Endothelial cell of umbilical vein (primary cell): ENCODE results near the gene CCDC197. TPM values are rescaled to one million over a fixed set of nuclear protein-coding genes. Genes with fewer than 3 reads are reported as not detected.

Experiments used
- BruUV-seq: library from RNA; stranded (reverse); fragments of 400-500 nt; replicated peaks from 2 replicates; lab custom pipeline; 2021; lab: Mats Ljungman, UMichigan
- CTCF ChIA-PET: fragments of 300-600, 350-600 bp; sonication (Branson Sonifier 250); formaldehyde crosslinking; loops from one replicate; lab custom pipeline; 2021; ENCODE audit warnings: antibody characterized with exemption, inconsistent platforms; lab: Charles Lee
- POLR2A ChIA-PET: fragments of 300-600, 350-600 bp; sonication (Branson Sonifier 250); formaldehyde crosslinking; loops from one replicate; lab custom pipeline; 2021; ENCODE audit warnings: antibody characterized with exemption, inconsistent platforms; lab: Charles Lee
- DNase-seq: peaks from one replicate; pipeline ENCODE4 v3.0.0-alpha.2; 2011; ENCODE audit warnings: low read depth, low spot score
- FAIRE-seq: peaks from 2 replicates; lab custom pipeline; 2011; peaks lifted over from hg19 to GRCh38; lab: Jason Lieb, UNC
- H2AFZ ChIP-seq: 2 replicates; pipeline ENCODE4 v1.6.0; 2012; ENCODE audit warnings: low read depth, low read length, control low read depth, inconsistent platforms
- H3K27ac ChIP-seq: 2 replicates; pipeline ENCODE4 v1.5.1; 2011; ENCODE audit warnings: low read depth, mild to moderate bottlenecking, control low read depth, low read length, moderate library complexity; ENCODE audit not compliant: insufficient read depth
- H3K27me3 ChIP-seq, 2 experiments: 2 replicates each; pipeline versions ENCODE4 v1.6.0 to v1.6.1; 2011; ENCODE audit warnings: low read length in 2 of 2, mixed read lengths in 1 of 2; ENCODE audit not compliant: control insufficient read depth in 2 of 2, insufficient read depth in 2 of 2
- H3K36me3 ChIP-seq, 2 experiments: 2 replicates in 1 of 2; 3 replicates in 1 of 2; pipeline ENCODE4 v1.5.1; 2011; ENCODE audit warnings: low read length in 2 of 2, mild to moderate bottlenecking in 1 of 2, moderate library complexity in 1 of 2; ENCODE audit not compliant: control insufficient read depth in 2 of 2, insufficient read depth in 2 of 2; ENCODE audit errors: extremely low read depth in 1 of 2
- H3K4me1 ChIP-seq: 3 replicates; pipeline ENCODE4 v1.5.1; 2011; ENCODE audit warnings: mild to moderate bottlenecking, low read length; ENCODE audit not compliant: control insufficient read depth, insufficient read depth; ENCODE audit errors: extremely low read depth
- H3K4me2 ChIP-seq: 2 replicates; pipeline ENCODE4 v1.6.1; 2011; ENCODE audit warnings: low read length, control low read depth, mixed read lengths; ENCODE audit not compliant: insufficient read depth
- H3K4me3 ChIP-seq, 3 experiments: fragments of 200-600 bp in 1 of 3; sonication (generic), shearing (Covaris generic) in 1 of 3; replicated peaks in 1 of 3; 2 replicates each; pipeline ENCODE4 v1.5.1; 2011 to 2016; ENCODE audit warnings: control low read depth in 3 of 3, low read length in 3 of 3, mild to moderate bottlenecking in 2 of 3, inconsistent platforms in 1 of 3, low read depth in 1 of 3, moderate library complexity in 1 of 3; ENCODE audit not compliant: insufficient read depth in 1 of 3
- H3K79me2 ChIP-seq: 2 replicates; pipeline ENCODE4 v1.6.0; 2012; ENCODE audit warnings: low read length, inconsistent platforms; ENCODE audit not compliant: control insufficient read depth, insufficient read depth
- H3K9ac ChIP-seq: replicated peaks from 2 replicates; pipeline ENCODE3; 2011; ENCODE audit warnings: low read length, control low read depth; ENCODE audit not compliant: insufficient read depth; ENCODE audit errors: extremely low read depth
- H3K9me1 ChIP-seq: replicated peaks from 3 replicates; pipeline ENCODE4 v1.6.0; 2011; ENCODE audit warnings: mild to moderate bottlenecking, low read length; ENCODE audit not compliant: control insufficient read depth, insufficient read depth; ENCODE audit errors: extremely low read depth
- H3K9me3 ChIP-seq: replicated peaks from 2 replicates; pipeline ENCODE4 v1.5.1; 2012; ENCODE audit warnings: low read length, inconsistent platforms; ENCODE audit not compliant: control insufficient read depth, insufficient read depth
- H4K20me1 ChIP-seq: replicated peaks from 2 replicates; pipeline ENCODE3; 2011; ENCODE audit warnings: mild to moderate bottlenecking, low read length; ENCODE audit not compliant: control insufficient read depth, insufficient read depth; ENCODE audit errors: extremely low read depth
- CTCF ChIP-seq, 2 donors: IDR thresholded peaks; 1 replicate in 1 of 2; 2 replicates in 1 of 2; pipeline ENCODE4 v1.5.1; 2011; ENCODE audit warnings: low read length in 2 of 2, mild to moderate bottlenecking in 2 of 2, moderate library complexity in 2 of 2, control low read depth in 1 of 2, inconsistent platforms in 1 of 2, low read depth in 1 of 2; ENCODE audit not compliant: insufficient read depth in 1 of 2; ENCODE audit errors: extremely low read depth in 1 of 2
- EZH2 ChIP-seq: IDR thresholded peaks from 2 replicates; pipeline ENCODE4 v1.6.1; 2012; ENCODE audit warnings: borderline replicate concordance, low read depth, mild to moderate bottlenecking, moderate library complexity, low read length, inconsistent platforms; ENCODE audit not compliant: severe bottlenecking
- FOS ChIP-seq: IDR thresholded peaks from 2 replicates; pipeline ENCODE4 v1.6.1; 2011; ENCODE audit warnings: mild to moderate bottlenecking, low read length, moderate library complexity, borderline replicate concordance; ENCODE audit not compliant: insufficient read depth
- GATA2 ChIP-seq: IDR thresholded peaks from 2 replicates; pipeline ENCODE4 v1.7.0; 2011; ENCODE audit warnings: low read depth, mild to moderate bottlenecking, moderate library complexity, mixed read lengths, low read length; ENCODE audit not compliant: insufficient read length, insufficient read depth
- MAX ChIP-seq: IDR thresholded peaks from 2 replicates; pipeline ENCODE4 v1.6.1; 2011; ENCODE audit not compliant: insufficient read depth, insufficient read length
- MYC ChIP-seq: IDR thresholded peaks from one replicate; pipeline ENCODE4 v1.6.1; 2011; ENCODE audit warnings: mild to moderate bottlenecking, low read depth, low read length
- POLR2A ChIP-seq: IDR thresholded peaks from 2 replicates; pipeline ENCODE4 v1.6.1; 2012; ENCODE audit warnings: low read depth, mild to moderate bottlenecking, control low read depth, low read length
- POLR2AphosphoS5 ChIP-seq: IDR thresholded peaks from 2 replicates; pipeline ENCODE4 v1.6.1; 2012; ENCODE audit warnings: low read depth, mild to moderate bottlenecking, control low read depth, low read length, moderate library complexity; ENCODE audit not compliant: insufficient read depth
- dilution Hi-C: fragments of 300-500 bp; cut with MboI; formaldehyde crosslinking; loops from one replicate; pipeline ENCODE4 v1.15.0; 2019; ENCODE audit warnings: low sequenced_read_pairs; ENCODE audit not compliant: extremely low pct_ligation_motif_present
- intact Hi-C: fragments of 100-400 bp; cut with micrococcal nuclease; formaldehyde crosslinking; loops from one replicate; pipeline ENCODE4 v1.10.0; 2022
- polyA plus RNA-seq, 4 experiments: library from polyadenylated mRNA; depleted of rRNA in 3 of 4; stranded (reverse) in 3 of 4; unstranded in 1 of 4; fragments of >200 nt; gene quantifications; 2 replicates each; pipeline versions ENCODE4 v1.2.1 to v1.2.3, GENCODE V29; 2011 to 2012; ENCODE audit warnings: missing spikeins in 1 of 4
- total RNA-seq: library from RNA; stranded (reverse); gene quantifications from 2 replicates; pipeline ENCODE4 v1.2.3, GENCODE V29; 2021

The CCDC197 gene
- total and polyA plus RNA-seq, 2 donors (not counting 3 experiments of a cell fraction or from before 2014, with no cell fraction given), result not detected

- H3K4me2 ChIP-seq, result no peak overlapping the region
- CTCF ChIA-PET, result interaction anchor here (2.9 kb wide), 1 partner anchor 13 kb away, joined by 22 read pairs; no protein-coding TSS in a partner anchor
- dilution Hi-C loops (no loop called here), intact Hi-C loops (no loop called here)
- H4K20me1 ChIP-seq, result no peaks in the 10 kb centered on the region
- no peaks in the 10 kb centered on the region for H3K9me1 ChIP-seq
- no peaks in the 10 kb centered on the region for H3K79me2 ChIP-seq
- H3K4me3 ChIP-seq, result no peak overlapping the region
- DNase-seq, result no peak
- H3K27ac ChIP-seq, result no peak overlapping the region
- no peak for FAIRE-seq
- POLR2A ChIA-PET, result no interaction called here
- H3K9ac ChIP-seq, result no peak overlapping the region
- no peaks in the 10 kb centered on the region for H3K27me3 ChIP-seq
- no peaks in the 10 kb centered on the region for H3K4me1 ChIP-seq
- H3K9me3 ChIP-seq, result no peaks in the 10 kb centered on the region
- TF ChIP-seq EZH2, result no peak
- TF ChIP-seq POLR2A, result no peak
- TF ChIP-seq MYC, result no peak
- no peak for TF ChIP-seq CTCF (IDR thresholded peaks at IDR 0.05; ENCODE audit: extremely low read depth in 1 of 2, insufficient read depth in 1 of 2, low read depth in 1 of 2, low read length in 2 of 2)
- TF ChIP-seq FOS, result no peak
- no peak for TF ChIP-seq POLR2AphosphoS5
- no peak for TF ChIP-seq MAX
- TF ChIP-seq GATA2, result no peak
- H2AFZ ChIP-seq, result no peak overlapping the region
- BruUV-seq, result no TSS peak
- H3K36me3 ChIP-seq, result no peaks in the 10 kb centered on the region
Observed at GRCh38 chr14:93952829-93953228, 44.3 kb upstream of the CCDC197 start.
